Tibial artery (tissue), 4 donors: ENCODE measurements around the gene MMP1.

Experiments used
- DNase-seq, 2 donors: peaks; one replicate each; pipeline ENCODE4 v3.0.0-alpha.2; 2019
- H3K27ac ChIP-seq, 2 donors: fragments of 200-600 bp; sonication (generic) in 1 of 2; 1 replicate in 1 of 2; 2 replicates in 1 of 2; pipeline ENCODE4 v1.5.1; 2018 to 2019; ENCODE audit warnings: mild to moderate bottlenecking in 1 of 2
- H3K27me3 ChIP-seq, 2 donors: fragments of 200-600 bp; sonication (generic) in 1 of 2; one replicate each; pipeline versions ENCODE4 v1.5.1 to v1.6.0; 2016 to 2019
- H3K36me3 ChIP-seq, 3 donors: fragments of 200-600 bp; sonication (generic) in 2 of 3; one replicate each; pipeline ENCODE4 v1.5.1; 2016 to 2019; ENCODE audit warnings: mild to moderate bottlenecking in 2 of 3
- H3K4me1 ChIP-seq, 4 donors: fragments of 200-600 bp; sonication (generic) in 2 of 4; 1 replicate in 3 of 4; 2 replicates in 1 of 4; pipeline ENCODE4 v1.5.1; 2016 to 2019
- H3K4me3 ChIP-seq, 2 donors: fragments of 200-600 bp; sonication (generic) in 1 of 2; 1 replicate in 1 of 2; 2 replicates in 1 of 2; pipeline ENCODE4 v1.5.1; 2018 to 2019; ENCODE audit warnings: mild to moderate bottlenecking in 2 of 2
- H3K9me3 ChIP-seq, 3 donors: fragments of 200-600 bp; sonication (generic) in 1 of 3; one replicate each; pipeline ENCODE4 v1.5.1; 2016 to 2019
- intact Hi-C: fragments of 100-400 bp; cut with DNase I; formaldehyde crosslinking; loops from one replicate; pipeline ENCODE4 v1.15.0; 2023; ENCODE audit warnings: low total_unique reads
- TF ChIP-seq, protein P1 (sequence below), 2 experiments: fragments of 200-600 bp in 1 of 2; fragments of 450-650 bp in 1 of 2; IDR thresholded peaks; one replicate each; pipeline ENCODE4 v1.5.1; 2017 to 2019; ENCODE audit warnings: antibody characterized with exemption in 2 of 2, mild to moderate bottlenecking in 1 of 2, moderate library complexity in 1 of 2

The MMP1 gene

DNA sequence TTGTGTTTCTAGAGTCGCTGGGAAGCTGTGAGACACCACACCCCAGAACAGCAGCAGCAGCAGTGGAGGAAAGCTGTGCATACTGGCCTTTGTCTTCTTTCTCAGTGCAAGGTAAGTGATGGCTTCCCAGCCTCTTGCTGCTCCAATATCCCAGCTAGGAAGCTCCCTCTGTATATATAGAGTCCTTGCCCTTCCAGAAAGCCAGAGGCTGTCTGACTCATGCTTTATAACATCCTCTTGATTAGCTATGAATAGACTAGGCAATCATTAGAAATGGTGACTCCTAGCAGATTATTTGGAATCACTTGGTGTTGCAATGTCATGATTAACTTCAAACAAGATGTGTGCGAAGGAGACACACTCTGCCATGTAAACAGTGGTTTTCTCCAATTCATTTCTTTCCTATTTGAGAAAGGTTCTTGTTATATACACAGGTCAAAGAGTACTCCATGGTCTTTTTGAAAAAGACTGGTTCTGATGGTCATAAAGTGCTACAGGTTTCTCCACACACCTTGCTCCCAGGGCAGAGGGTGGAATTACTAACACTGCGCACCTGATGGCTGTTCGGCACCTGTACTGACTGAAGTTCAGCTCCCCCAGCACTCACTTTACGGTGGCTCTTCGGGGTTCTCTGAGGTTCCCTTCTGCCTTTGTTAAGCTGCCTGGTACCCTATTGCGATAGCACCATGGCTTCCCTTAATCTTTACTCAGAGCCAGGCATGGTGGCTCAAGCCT is at the start of gene MMP1:
Gene MMP1 (minus strand): TSS at position 149 of the 735 bp plus-strand sequence. CDS start 68 bp downstream, at position 81.
- DNase-seq = no peak
- Histone ChIP-seq H3K27ac (no peak within 1 kb of the TSS), H3K36me3 (no peaks in the 10 kb centered on the region), H3K9me3 (no peaks in the 10 kb centered on the region), H3K4me3 (no peak within 1 kb of the TSS), H3K27me3 (no peaks in the 10 kb centered on the region), H3K4me1 (no peaks in the 10 kb centered on the region)
- intact Hi-C loops = no loop called here
- TF ChIP-seq, protein P1, sequence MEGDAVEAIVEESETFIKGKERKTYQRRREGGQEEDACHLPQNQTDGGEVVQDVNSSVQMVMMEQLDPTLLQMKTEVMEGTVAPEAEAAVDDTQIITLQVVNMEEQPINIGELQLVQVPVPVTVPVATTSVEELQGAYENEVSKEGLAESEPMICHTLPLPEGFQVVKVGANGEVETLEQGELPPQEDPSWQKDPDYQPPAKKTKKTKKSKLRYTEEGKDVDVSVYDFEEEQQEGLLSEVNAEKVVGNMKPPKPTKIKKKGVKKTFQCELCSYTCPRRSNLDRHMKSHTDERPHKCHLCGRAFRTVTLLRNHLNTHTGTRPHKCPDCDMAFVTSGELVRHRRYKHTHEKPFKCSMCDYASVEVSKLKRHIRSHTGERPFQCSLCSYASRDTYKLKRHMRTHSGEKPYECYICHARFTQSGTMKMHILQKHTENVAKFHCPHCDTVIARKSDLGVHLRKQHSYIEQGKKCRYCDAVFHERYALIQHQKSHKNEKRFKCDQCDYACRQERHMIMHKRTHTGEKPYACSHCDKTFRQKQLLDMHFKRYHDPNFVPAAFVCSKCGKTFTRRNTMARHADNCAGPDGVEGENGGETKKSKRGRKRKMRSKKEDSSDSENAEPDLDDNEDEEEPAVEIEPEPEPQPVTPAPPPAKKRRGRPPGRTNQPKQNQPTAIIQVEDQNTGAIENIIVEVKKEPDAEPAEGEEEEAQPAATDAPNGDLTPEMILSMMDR (IDR thresholded peaks at IDR 0.05) = no peak

DNA sequence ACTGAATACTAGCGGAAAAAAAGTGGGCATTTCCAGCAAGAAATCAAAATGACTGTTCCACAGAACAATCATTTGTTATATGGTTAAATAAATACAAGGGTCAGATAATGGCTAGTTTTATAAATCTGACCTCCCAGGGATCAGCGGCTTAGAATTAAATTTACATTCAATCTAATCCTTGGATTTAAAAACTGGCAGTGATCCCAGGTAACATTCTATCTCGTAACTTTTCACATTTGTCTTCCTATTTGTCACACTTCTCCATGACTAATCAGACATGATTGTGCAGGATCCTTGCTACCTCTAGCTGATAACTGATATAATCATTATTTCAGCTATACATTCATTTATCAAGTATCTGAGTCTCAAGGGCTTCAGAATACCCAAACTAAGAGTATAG is 48.3 kb upstream of the MMP1 start:
- H3K27me3 ChIP-seq = peaks cover 0 to 2% of the 10 kb centered on the region in 2 donors
- H3K27ac ChIP-seq = no peak overlapping the region
- H3K36me3 ChIP-seq = no peaks in the 10 kb centered on the region
- TF ChIP-seq, protein P1 (IDR thresholded peaks at IDR 0.05) = no peak
- H3K4me3 ChIP-seq = no peak overlapping the region
- DNase-seq = no peak
- H3K9me3 ChIP-seq = no peaks in the 10 kb centered on the region
- intact Hi-C loops = no loop called here
- H3K4me1 ChIP-seq = no peaks in the 10 kb centered on the region

DNA sequence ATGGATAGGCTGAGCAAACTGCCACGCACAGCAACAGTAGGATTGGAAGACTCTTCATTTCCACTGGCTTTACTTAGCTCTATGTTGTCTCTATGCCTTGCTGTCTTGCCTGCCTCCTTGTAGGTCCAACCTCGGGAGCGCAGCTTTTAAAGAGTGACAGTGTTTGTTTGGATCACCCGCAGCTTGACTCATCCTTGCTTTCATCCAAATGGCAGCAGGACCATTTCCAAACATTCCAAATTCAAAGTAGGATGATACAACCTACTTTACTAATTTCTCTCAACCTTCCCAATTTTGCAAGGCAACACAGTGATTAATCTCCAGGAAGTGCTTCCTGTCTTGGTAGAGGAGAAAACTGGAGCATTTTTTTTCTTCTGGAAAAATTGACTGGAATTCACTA is 45.5 kb upstream of the MMP1 start, which contains the start of gene MMP3:
Gene MMP3 (minus strand): TSS at position 121 of the 400 bp plus-strand sequence. CDS start 63 bp downstream, at position 58.
- Histone ChIP-seq H3K27ac (no peak within 1 kb of the TSS), H3K9me3 (no peaks in the 10 kb centered on the region), H3K36me3 (no peaks in the 10 kb centered on the region), H3K4me3 (no peak within 1 kb of the TSS), H3K27me3 (no peaks in the 10 kb centered on the region), H3K4me1 (no peaks in the 10 kb centered on the region)
- intact Hi-C loops = no loop called here
- TF ChIP-seq, protein P1 (IDR thresholded peaks at IDR 0.05) = no peak
- no peak for DNase-seq

DNA sequence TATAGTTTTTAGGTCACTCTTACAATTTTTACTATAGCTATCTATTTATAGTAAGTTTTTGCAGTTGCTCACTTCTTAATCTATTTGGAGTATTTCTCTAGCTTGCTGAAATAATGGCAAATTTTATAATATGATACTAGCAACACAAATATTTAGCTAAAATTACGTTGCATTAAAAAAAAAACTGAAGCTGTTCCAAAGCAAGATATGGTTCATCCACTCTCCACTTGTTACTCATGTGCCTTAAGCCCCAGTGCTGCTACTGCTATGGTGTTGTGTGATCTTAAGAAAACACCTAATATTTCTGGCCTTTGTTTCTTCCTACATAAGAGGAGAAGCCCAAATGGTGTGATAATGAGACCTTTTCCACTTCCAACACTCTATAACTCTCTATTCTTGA is 45.0 kb upstream of the MMP1 start:
- H3K36me3 ChIP-seq = no peaks in the 10 kb centered on the region

DNA sequence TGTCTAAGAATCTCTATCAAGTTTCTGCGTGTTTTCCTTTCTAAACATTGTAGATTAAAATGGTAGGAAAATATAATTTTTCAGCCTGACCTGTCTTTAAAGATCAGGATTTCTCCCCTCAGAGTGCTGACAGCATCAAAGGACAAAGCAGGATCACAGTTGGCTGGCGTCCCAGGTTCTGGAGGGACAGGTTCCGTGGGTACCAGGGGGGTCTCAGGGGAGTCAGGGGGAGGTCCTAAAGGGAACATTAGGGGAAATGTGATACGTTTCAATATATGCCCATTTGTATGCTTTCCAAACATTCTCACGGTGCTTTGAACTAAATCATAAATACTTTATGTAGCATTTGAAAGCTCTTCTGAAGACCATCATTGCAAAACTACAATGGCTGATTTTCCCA is 42.1 kb upstream of the MMP1 start:
- intact Hi-C loops = no loop called here
- H3K9me3 ChIP-seq = no peaks in the 10 kb centered on the region
- no peaks in the 10 kb centered on the region for H3K4me1 ChIP-seq
- H3K27ac ChIP-seq = no peak overlapping the region
- no peak overlapping the region for H3K4me3 ChIP-seq
- no peak for DNase-seq
- H3K27me3 ChIP-seq = no peaks in the 10 kb centered on the region
- H3K36me3 ChIP-seq = no peaks in the 10 kb centered on the region
- TF ChIP-seq, protein P1 (IDR thresholded peaks at IDR 0.05) = no peak

More for the DNA sequence above, 45.0 kb upstream of the MMP1 start:
- intact Hi-C loops = no loop called here
- Histone ChIP-seq H3K27me3 (no peaks in the 10 kb centered on the region), H3K4me3 (no peak overlapping the region), H3K4me1 (no peaks in the 10 kb centered on the region), H3K27ac (no peak overlapping the region), H3K9me3 (no peaks in the 10 kb centered on the region)
- TF ChIP-seq, protein P1 (IDR thresholded peaks at IDR 0.05) = no peak
- DNase-seq = no peak
